Measurements from ENCODE around the gene PEX12.

The PEX12 gene

DNA sequence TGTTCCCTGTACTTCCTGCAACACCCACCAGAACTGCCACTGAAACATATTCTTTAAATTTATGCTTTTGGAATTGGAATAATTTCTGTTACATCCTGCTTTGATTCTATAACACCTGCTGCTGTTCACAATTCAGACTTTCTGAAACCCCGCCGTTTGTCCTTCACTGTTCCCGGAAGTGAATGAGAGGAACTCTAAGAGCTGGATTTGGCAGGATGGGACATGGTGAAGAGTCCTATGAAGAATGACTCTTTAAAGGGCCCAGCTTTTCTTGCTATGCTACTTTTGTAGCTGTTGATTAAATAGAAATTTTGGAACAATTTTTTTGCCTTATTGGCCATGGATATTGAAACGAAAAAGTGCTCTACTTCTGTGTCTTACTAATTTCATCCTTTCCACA, 17.7 kb upstream of the PEX12 start:
- TF ChIP-seq, protein P1, sequence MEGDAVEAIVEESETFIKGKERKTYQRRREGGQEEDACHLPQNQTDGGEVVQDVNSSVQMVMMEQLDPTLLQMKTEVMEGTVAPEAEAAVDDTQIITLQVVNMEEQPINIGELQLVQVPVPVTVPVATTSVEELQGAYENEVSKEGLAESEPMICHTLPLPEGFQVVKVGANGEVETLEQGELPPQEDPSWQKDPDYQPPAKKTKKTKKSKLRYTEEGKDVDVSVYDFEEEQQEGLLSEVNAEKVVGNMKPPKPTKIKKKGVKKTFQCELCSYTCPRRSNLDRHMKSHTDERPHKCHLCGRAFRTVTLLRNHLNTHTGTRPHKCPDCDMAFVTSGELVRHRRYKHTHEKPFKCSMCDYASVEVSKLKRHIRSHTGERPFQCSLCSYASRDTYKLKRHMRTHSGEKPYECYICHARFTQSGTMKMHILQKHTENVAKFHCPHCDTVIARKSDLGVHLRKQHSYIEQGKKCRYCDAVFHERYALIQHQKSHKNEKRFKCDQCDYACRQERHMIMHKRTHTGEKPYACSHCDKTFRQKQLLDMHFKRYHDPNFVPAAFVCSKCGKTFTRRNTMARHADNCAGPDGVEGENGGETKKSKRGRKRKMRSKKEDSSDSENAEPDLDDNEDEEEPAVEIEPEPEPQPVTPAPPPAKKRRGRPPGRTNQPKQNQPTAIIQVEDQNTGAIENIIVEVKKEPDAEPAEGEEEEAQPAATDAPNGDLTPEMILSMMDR (conservative IDR thresholded peaks at IDR 0.05): no peak

DNA sequence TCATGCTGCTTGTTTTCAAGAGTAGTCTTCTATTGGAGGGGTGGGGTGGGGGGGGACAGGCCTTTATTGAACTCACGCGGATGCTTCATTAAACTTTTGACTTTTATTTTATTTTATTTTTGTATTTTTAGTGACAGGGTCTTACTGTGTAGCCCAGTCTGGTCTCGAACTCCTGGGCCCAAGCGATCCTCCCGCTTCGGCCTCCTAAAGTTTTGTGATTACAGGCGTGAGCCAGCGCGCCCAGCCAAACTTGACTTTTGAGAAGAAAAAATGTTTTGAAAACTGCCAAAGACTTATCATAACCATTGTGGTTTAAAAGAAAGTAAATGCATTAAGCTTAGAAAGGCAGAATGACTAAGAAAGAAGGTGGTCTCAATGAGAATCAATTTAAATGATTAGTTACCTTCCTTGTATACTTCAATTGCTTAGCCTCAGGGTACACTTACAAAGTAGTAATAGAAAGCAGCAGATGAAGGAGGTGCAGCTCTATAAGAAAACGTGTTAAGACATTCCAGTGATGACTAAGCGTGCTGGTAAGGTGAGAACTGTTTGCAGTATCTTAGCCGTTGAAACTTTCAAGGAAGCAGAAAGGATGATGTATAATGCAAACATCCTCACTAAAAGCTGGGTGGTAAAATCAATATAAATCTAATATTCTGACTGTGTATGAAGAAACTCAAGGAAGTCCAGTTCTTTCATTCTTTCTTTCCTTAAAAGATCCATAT, 10.0 kb upstream of the PEX12 start:
- peak overlapping the region; percentile 92 for H3K27ac ChIP-seq
- TF ChIP-seq, protein P1 (conservative IDR thresholded peaks at IDR 0.05): no peak

More for the DNA sequence above, 17.7 kb upstream of the PEX12 start:
- no peak overlapping the region for H3K27ac ChIP-seq

DNA sequence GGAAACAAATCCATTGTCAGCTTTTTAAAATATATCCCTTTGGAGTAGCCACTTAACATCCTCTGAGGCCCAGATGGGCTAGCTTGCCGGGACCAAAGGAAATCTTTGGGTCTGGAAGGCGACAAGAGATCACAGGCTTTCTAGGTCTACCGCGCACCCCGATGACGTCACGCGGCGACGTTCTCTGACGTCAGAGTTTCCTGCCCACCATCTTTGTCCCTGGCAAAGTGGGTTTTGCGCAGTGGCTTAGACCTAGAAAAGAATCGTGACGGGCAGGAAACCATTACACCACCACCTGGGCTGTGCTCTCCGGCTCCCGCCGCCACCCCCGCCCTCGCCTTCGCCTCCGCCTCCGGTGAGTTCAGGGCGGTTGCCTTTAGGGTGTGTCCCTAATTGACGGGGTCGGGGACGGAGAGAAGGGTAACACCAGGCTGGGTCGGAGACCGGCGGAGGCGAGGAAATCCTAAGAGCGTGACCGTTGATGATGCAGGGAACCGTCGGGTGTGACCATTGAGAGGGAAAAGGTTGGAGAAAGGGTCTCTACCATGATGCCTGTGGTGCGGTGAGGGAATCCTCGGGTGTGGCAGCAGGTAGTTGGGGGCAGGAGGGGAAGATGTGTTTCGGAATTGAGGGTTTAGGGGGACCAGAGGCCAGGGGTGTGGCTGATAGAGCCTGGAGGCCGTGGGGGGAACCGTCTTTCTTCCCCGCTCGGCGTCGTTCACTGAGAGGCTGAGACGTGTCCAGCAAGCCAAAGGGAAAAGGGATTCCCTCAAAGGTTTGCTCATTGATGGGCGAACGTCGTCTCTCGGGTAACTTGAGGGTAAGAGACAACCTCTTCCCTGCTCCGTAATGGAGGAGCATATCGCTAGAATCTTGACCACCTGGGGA, 8.9 kb upstream of the PEX12 start, which contains the start of gene AP2B1:
Gene AP2B1, plus strand, starts transcription at position 249 of the 888 bp plus-strand sequence. CDS start 6,709 bp downstream, outside the sequence.
- TF ChIP-seq, protein P1 (conservative IDR thresholded peaks at IDR 0.05): no peak
- peak within 1 kb of the TSS; percentile 92 for H3K27ac ChIP-seq

DNA sequence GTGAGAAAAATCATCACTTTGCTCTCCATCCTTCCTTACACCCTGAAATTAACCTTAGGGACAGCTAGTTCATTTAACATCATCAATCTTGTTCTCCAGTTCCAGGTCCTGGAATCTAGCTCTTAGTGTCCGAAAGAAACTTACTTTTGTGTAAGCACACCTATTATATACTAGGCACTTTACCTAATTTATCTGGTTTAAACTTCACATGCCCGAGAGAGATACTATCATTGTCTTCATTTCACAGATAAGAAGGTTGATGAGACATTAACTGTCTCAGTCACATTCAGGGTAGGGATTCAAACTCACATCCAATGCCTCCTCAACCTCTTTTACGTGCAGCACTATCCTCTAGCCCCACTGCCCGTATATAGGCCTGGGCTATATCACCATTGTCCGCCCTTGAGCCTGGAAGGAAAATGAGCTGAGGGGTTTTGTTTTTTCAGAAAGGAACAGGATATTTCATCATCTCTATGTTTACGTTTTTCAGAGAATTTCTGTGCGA, 8.2 kb upstream of the PEX12 start:
- TF ChIP-seq, protein P1 (conservative IDR thresholded peaks at IDR 0.05): no peak
- H3K27ac ChIP-seq: peak overlapping the region; percentile 92

DNA sequence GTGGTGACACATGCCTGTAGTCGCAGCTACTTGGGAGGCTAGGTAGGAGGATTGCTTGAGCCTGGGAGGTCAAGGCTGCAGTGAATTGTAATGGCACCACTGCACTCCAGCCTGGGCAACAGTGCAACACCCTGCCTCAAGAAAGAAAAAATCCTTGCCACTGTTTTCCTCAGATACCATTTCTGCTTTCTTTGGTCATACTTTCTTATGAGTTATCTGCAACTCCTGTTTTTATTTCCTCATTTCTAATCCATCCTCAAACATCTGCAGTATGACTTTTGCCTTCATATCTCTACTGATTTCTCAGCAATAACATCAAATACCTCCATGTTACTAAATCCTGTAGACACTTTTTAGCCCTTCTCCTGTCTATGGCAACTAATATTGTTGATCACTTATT, 5.7 kb upstream of the PEX12 start:
- H3K27ac ChIP-seq: no peak overlapping the region
- TF ChIP-seq, protein P1 (conservative IDR thresholded peaks at IDR 0.05): no peak

DNA sequence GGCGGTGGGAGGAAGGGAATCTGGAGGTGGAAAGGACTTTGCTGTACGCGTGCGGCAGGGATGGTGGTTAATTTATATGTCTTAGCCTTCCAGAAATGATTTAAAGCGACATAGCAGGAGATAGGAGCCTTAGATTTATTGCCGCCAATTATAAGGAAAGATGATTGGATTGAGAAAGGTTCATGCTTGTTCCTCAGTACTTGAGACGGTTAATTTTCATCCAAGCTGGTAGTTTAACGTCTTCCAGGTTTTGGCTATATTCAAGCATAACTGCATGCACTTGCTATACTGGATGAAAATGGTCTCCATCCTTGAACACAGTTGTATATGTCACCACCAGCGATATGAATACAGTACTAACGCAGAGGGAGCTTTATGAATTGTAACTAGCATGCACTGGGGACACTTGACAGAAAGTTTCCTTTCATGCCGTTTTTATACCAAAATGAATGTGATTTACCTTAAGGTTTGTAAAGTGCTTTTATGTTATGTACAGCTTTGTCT, 610 bp upstream of the PEX12 start:
- TF ChIP-seq, protein P1 (conservative IDR thresholded peaks at IDR 0.05): no peak

DNA sequence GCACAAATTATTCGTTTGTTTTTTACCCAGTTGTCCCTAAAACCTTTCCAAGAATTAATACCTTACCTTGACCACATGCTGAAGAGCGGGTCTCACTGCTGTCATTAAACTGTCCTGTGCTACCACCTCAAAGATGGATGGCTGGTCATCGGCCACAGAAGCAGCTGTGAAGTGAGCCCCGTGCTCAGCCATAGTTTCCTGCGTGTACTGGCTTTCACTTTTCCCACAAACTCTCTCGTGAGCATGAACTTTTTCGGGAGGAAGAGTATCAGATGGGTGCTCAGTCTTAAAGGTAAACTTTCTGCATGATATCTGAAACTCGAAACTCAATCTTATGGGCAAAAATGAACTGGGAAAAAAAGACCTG, 558 bp downstream of the PEX12 start:
- TF ChIP-seq, protein P1 (conservative IDR thresholded peaks at IDR 0.05): no peak
- peak overlapping the region; percentile 92 for H3K27ac ChIP-seq

More for the DNA sequence above, 610 bp upstream of the PEX12 start:
- H3K27ac ChIP-seq: peak overlapping the region; percentile 92

Measured in VCaP (cell line).